ENCODE measurements around the gene LRTM2.
A peak's percentile ranks its signal among the peaks of the same experiment; 100 is the strongest.

Gene LRTM2

GRCh38 chr12:1798641-1799020, 21.7 kb upstream of the LRTM2 start (continued):
- TF ChIP-seq ZNF426 (tag by site-specific recombination; IDR thresholded peaks at IDR 0.05) (no peak), ZNF585B (tag by site-specific recombination; IDR thresholded peaks at IDR 0.05) (no peak)

- Histone ChIP-seq H3K9me3 (ENCODE audit: control insufficient read depth, insufficient read depth, low read depth, low read length) (no peaks in the 10 kb centered on the region), H3K4me3 (ENCODE audit: low read depth, low read length) (no peak overlapping the region), H3K36me3 (ENCODE audit: control insufficient read depth in 2 of 2, insufficient read depth in 1 of 2, low read length in 2 of 2) (no peaks in the 10 kb centered on the region), H3K27ac (ENCODE audit: extremely low read depth, low read depth, low read length) (no peak overlapping the region), H3K4me1 (ENCODE audit: control insufficient read depth, insufficient read depth, low read length) (no peaks in the 10 kb centered on the region; the same call in 1 of the 2 replicates)
- CTCF ChIA-PET = interaction anchor here (0.7 to 2.3 kb wide), 4 partner anchors 8 to 1148 kb away, joined by 3 to 13 read pairs (median 3); no protein-coding TSS in a partner anchor
- no peak for TF ChIP-seq ZNF830 (tag by site-specific recombination; IDR thresholded peaks at IDR 0.05; ENCODE audit: low read depth)
- TF ChIP-seq ZFP69B (tag by site-specific recombination; IDR thresholded peaks at IDR 0.05) = no peak
- no peak for TF ChIP-seq ZNF560 (tag by site-specific recombination; IDR thresholded peaks at IDR 0.05; ENCODE audit: borderline replicate concordance)
- no peak for TF ChIP-seq ZSCAN18 (tag by site-specific recombination; IDR thresholded peaks at IDR 0.05)
- TF ChIP-seq ZNF157 (tag by site-specific recombination; IDR thresholded peaks at IDR 0.05) = no peak
- no peak for TF ChIP-seq ZNF561 (tag by site-specific recombination; IDR thresholded peaks at IDR 0.05; ENCODE audit: borderline replicate concordance)
- TF ChIP-seq ZNF10 (tag by site-specific recombination; IDR thresholded peaks at IDR 0.05) = no peak
- no peak for TF ChIP-seq ZBTB8A (tag by site-specific recombination; IDR thresholded peaks at IDR 0.05)
- POLR2A ChIA-PET = no interaction called here
These were observed 21.1 kb upstream of the LRTM2 start for GRCh38 chr12:1799051-1799881.

GRCh38 chr12:1799882-1800400, 20.4 kb upstream of the LRTM2 start:
- Histone ChIP-seq H3K27ac (ENCODE audit: extremely low read depth, low read depth, low read length) (no peak overlapping the region), H3K4me3 (ENCODE audit: low read depth, low read length) (no peak overlapping the region), H3K36me3 (ENCODE audit: control insufficient read depth in 2 of 2, insufficient read depth in 1 of 2, low read length in 2 of 2) (no peaks in the 10 kb centered on the region), H3K9me3 (ENCODE audit: control insufficient read depth, insufficient read depth, low read depth, low read length) (no peaks in the 10 kb centered on the region), H3K4me1 (ENCODE audit: control insufficient read depth, insufficient read depth, low read length) (no peaks in the 10 kb centered on the region; the same call in 1 of the 2 replicates)
- TF ChIP-seq ZNF274 (IDR thresholded peaks at IDR 0.05; ENCODE audit: low read length) = no peak
- no peak for TF ChIP-seq ZNF274 (tag by site-specific recombination; IDR thresholded peaks at IDR 0.05; ENCODE audit: borderline replicate concordance)
- ChIA-PET POLR2A (interaction anchor here (0.7 kb wide), 1 partner anchor 163 kb away, joined by 5 read pairs; no protein-coding TSS in a partner anchor), CTCF (interaction anchor here (0.7 to 2.3 kb wide), 4 partner anchors 9 to 1148 kb away, joined by 3 to 13 read pairs (median 3); no protein-coding TSS in a partner anchor)

DNA sequence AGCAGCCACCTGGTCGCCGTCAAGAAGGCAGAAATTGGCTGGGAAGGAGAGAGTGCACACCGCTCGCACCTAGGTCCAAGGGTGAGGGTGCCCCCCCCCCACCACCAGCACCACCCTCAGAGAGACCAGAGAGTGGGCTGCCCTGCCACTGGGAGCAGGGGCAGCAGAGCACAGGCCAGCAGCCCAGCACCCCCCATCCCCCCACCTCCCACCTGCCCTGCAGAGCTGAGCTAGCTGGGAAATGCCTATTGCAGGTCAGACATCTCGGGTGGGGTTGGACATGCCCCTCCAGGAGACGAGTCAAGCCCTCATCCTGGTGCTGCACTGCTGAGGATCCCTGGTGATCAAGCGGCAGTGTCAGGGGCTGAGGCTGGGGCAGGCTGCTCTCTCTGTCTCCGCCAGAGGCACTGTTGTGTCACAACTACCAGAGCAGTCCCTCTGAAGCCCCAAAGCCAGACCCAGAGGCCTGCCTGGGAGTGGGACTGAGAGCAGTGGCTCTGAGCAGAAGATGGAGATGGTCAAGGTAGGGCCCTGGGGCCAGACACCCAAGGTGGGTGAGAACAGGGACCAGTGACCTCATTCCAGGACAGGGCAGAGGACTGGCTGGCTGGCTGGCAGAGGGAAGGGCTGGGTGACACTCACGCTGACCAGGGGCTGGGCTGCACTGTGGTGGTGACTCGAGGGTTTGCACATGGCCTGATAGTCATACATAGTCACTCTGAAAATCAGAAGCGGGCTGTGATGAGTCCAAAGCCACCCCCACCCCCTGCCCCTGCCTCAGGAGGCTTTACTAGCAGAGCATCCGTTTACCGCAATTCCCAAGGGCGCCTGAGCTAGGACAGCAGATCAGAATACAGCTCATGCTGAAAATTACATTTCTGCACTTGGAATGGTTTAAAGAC, 19.7 kb upstream of the LRTM2 start:
- ChIA-PET POLR2A (interaction anchor here (0.7 kb wide), 1 partner anchor 164 kb away, joined by 5 read pairs; no protein-coding TSS in a partner anchor), CTCF (interaction anchor here (0.5 to 5.1 kb wide), 8 partner anchors 9 to 989 kb away, joined by 3 to 22 read pairs (median 3); no protein-coding TSS in a partner anchor)
- no peak overlapping the region for H3K4me3 ChIP-seq (ENCODE audit: low read depth, low read length)
- H3K36me3 ChIP-seq (ENCODE audit: control insufficient read depth in 2 of 2, insufficient read depth in 1 of 2, low read length in 2 of 2) = no peaks in the 10 kb centered on the region
- TF ChIP-seq, protein P1, sequence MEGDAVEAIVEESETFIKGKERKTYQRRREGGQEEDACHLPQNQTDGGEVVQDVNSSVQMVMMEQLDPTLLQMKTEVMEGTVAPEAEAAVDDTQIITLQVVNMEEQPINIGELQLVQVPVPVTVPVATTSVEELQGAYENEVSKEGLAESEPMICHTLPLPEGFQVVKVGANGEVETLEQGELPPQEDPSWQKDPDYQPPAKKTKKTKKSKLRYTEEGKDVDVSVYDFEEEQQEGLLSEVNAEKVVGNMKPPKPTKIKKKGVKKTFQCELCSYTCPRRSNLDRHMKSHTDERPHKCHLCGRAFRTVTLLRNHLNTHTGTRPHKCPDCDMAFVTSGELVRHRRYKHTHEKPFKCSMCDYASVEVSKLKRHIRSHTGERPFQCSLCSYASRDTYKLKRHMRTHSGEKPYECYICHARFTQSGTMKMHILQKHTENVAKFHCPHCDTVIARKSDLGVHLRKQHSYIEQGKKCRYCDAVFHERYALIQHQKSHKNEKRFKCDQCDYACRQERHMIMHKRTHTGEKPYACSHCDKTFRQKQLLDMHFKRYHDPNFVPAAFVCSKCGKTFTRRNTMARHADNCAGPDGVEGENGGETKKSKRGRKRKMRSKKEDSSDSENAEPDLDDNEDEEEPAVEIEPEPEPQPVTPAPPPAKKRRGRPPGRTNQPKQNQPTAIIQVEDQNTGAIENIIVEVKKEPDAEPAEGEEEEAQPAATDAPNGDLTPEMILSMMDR (tag by site-specific recombination; IDR thresholded peaks at IDR 0.05) = peak; percentile 63
- peak; percentile 32; the same call in 1 of the 2 replicates for TF ChIP-seq ZIC2 (tag by site-specific recombination; IDR thresholded peaks at IDR 0.05)
- no peak for TF ChIP-seq ZNF707 (tag by site-specific recombination; IDR thresholded peaks at IDR 0.05)
- H3K27ac ChIP-seq (ENCODE audit: extremely low read depth, low read depth, low read length) = no peak overlapping the region
- no peaks in the 10 kb centered on the region for H3K9me3 ChIP-seq (ENCODE audit: control insufficient read depth, insufficient read depth, low read depth, low read length)
- H3K4me1 ChIP-seq (ENCODE audit: control insufficient read depth, insufficient read depth, low read length) = no peaks in the 10 kb centered on the region; the same call in 1 of the 2 replicates
